ENCODE data around the gene TBCD.

The TBCD gene

DNA sequence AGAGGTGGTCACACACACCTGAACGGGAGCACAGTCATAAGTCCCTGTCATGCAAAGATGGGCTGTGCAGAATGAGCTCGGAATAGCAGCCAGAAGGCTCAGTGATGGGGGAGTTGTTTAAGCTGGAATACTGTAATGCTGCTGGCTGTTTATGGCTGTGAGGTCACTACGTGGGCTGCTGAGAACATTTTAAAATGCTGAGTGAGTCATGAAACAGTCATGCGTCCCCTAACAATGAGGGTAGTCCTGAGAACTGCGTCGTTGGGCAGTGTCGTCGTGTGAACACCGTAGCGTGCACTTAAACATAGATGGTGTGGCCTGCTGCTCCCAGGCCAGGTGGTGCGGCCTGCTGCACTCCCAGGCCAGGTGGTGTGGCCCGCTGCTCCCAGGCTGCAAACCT, 39.7 kb downstream of the TBCD start:
- DNase-seq (ENCODE audit: low read depth in 2 of 2) = no peak

DNA sequence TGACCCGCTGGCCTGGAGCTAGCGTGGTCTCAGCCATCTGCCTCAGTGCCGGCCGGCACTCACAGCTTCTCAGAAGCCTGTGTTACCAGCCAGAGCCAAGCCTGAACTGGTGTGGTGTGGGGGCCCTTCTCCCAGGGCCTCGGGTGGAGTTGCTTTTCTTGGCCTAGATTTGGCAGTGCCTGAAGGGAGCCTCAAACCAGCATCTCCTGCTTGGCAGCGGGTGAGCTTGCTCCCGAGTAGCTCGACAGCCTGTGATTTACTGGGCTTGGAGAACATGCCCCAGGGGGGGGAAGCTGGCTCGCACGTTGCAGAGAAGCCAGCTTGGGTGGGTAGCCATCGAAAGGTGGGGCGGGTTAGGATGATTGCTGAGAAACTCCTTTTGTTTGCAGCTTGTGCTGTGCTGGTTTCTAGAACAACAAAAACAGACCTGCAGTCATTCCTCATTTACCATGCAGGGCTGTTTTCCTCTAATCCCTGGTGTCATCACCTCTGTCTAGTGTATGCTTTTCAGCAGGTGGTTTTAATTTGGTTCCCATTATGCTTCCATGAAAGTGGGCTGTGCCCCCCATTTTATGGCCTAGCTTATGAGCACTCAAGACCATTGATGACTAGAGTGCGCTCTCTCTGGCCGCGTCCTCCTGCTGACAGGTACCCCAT, 42.2 kb downstream of the TBCD start:
- no peak for DNase-seq (ENCODE audit: low read depth in 2 of 2)

DNA sequence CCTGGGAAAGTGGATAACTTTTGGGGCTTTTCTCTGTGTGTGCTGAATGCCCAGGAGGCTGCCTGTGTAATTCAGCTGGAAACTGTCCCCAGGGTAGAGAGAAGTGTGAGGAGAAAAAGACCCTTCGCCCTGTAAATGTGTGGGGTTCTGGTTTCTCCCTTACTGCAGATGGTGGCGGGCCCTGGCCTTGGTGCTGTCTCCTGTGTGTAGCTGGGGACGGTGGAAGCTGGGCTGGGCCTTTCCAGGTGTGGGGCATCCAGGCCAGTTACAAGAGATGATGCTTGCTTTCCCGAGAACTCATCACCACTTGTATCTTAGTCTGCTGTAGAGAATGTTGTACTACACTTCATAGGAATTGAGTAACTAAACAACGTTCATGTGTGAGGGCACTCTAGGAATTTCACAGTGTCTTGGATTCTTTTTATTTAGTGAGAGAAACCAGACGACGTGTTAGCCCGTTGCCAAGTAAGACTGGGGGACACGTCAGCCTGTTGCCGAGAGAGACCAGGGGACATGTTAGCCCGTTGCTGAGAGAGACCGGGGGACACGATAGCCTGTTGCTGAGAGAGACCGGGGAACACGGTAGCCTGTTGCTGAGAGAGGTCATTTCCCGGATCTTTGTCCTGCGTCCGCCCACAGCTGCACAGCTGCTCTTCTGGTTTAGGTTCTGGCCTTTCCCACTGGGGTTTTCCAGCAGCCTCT, 43.1 kb downstream of the TBCD start:
- DNase-seq (ENCODE audit: low read depth in 2 of 2) = no peak

DNA sequence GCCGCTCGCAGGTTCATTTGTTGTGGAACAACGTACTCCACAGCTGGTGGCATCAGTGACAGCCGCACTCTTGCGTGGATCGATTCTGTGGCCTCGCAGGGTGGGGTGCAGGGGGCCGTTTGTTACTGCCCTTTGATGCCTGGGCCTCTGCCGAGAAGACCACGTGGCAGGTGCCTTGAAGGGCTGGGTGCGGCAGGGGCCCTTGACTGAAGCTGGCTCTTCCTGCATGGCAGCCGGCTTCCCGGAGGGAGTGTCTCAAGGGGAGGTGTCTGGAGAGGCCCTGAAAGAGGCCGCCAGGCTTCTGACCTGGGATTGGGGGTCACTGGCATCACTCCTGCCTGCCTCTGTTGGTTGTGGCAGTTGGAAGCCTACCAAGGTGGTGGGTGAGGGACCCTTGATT, 43.8 kb downstream of the TBCD start:
- DNase-seq (ENCODE audit: low read depth in 2 of 2) = no peak

DNA sequence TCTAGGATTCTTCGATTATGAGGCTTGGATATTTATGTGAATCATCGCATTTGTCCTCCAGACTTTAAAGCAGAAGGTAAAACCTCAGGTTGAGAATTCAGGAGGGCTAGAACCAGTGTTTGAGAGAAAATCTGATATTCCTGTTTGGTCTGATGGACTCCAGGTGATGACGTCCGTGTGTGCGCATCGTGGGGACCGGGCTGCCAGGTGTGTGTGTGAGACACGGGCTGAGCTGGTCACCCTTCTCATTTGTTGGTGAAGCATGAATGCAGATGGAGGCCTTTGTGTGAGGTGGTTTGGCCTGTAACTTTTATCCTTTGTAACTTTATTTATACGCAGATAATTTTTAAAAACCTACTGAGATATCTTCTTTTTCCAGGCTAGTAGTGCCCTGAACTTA, 45.2 kb downstream of the TBCD start:
- no peak for DNase-seq (ENCODE audit: low read depth in 2 of 2)

DNA sequence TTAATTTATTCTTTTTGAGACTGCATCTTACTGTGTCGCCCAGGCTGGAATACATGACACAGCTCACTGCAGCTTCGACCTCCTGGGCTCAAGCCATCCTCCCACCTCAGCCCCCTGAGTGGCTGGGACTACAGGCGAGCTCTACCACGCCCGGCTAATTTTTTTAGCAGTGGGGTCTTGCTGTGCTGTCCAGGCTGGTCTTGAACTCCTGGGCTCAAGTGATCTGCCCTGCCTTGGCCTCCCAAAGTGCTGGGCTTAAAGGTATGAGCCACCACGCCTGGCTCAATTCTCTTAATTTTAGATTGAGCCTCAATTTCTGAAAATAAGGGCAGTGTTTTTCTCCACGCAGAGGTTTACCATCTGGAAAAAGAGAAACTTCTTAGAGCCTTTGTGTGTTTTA, 46.9 kb downstream of the TBCD start:
- no peak for DNase-seq (ENCODE audit: low read depth in 2 of 2)

DNA sequence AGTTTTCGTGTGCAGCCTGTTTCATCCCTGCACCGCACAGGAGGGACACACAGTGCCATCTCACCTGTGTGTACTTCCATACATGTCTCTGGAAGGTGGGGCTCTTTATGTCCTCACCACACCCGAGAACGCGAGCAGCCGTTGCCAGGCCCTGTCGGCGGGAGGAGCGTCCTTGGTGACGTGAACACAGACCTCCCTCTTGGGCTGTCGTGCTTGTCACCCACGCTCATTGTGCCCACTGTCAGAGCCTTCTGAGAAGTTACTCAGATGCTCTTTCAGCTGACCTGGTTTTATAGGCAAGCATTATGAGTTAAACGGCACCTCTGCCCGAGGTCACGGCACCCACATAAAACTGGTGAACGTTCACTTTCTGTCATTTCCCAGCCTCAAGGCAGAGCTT, 47.7 kb downstream of the TBCD start:
- DNase-seq (ENCODE audit: low read depth in 2 of 2) = no peak

DNA sequence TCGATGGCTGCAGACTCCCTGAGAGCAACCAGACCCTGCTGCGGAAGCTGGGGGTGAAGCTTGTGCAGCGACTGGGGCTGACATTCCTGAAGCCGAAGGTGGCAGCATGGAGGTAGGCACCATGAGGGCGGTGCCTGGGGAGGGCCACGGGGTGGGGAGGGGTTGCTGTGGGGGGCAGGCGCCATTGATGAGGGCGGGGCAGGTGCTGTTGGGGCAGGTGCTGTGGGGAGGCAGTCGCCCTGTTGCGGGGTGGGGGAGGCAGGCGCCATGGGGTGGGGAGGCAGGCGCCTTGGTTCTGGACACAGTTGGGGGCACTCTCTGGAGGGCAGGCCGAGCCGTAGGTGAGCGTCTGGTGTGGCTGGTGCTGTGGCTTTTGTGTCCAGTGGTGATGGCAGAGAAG, 49.0 kb downstream of the TBCD start:
- DNase-seq (ENCODE audit: low read depth in 2 of 2) = no peak

DNA sequence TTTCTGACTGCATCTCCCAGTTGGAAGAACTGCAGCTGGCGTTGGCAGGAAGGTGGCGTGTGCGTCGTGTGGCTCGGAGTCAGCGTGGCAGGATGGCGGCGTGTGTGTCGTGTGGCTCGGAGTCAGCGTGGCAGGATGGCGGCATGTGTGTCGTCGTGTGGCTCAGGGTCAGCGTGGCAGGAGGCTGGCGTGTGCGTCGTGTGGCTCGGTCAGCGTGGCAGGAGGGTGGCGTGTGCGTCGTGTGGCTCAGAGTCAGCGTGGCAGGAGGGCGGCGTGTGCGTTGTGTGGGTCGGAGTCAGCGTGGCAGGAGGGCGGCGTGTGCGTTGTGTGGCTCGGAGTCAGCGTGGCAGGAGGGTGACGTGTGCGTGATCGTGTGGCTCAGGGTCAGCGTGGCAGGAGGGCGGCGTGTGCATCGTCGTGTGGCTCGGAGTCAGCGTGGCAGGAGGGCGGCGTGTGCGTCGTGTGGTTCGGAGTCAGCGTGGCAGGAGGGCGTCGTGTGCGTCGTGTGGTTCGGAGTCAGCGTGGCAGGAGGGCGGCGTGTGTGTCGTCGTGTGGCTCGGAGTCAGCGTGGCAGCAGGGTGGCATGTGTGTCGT, 49.6 kb downstream of the TBCD start:
- DNase-seq (ENCODE audit: low read depth in 2 of 2) = no peak

DNA sequence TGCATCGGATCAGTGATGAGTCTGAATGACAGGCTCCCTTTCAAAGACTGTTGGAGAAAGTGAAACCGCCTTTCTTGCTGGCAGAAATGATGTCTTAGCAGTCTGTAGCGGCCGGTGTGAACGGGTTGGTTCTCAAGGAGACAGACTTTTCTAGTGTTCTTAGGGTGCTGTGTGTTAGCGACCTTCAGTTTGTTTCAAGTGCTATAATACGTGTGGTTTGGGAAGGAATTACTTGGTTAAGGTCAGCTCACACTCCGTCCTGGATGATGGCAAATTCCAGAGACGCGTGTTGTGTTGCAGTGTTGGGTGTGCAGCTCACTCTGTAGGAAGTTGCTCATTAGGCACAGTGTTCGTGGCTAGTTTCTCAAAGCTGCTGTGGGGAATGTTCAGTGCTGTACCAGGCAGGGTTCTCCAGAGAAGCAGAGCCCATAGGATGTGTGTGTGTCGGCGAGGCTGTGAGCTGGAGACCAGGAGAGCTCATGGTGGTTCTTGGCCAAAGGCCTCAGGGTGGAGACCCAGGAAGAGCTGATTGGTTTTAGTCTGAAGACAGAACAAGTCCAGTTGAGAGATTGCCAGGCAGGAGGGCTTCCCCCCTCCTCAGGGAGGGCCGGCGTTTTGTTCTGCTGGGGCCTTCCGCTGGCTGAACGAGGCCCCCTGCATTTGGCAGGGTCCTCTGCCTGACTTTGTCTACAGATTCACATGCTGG, 50.4 kb downstream of the TBCD start:
- DNase-seq (ENCODE audit: low read depth in 2 of 2) = no peak

DNA sequence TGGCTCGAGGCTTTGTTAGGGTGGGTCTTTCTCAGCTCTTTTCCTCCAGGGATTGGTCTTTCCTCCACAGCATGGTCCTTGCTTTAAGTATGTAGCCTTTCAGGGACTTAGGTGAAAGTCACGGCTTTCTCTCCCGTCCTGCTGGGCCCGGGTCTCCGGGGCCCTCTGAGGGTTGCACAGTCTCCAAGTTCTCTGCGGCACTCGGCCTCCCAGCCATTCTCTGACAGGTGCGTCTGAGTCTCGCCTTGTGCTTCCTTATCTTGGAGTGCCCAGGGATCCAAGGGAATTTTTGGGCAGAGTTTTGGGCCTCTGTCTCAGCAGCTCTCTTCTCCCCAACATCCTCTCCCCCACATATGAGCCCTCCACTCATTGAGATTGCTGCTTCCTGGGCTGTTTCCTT, 51.3 kb downstream of the TBCD start:
- DNase-seq (ENCODE audit: low read depth in 2 of 2) = no peak

DNA sequence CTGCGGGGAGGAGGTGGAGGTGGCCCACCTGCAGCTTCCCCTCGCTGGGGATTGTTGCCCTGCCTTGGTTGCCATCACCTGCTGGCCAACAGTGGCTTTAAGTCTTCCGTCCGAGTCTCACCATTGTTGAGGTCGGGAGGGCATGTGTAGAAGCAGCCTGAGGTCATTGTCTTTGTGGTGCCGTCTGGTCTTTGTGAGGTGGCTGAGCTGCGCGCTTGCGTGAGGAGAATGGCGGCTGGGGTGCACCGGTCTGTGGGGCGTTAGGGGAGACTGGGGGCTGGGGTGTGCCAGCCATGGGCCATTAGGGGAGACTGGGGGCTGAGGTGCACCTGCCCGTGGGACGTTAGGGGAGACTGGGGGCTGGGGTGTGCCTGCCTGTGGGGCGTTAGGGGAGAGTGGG, 51.7 kb downstream of the TBCD start:
- no peak for DNase-seq (ENCODE audit: low read depth in 2 of 2)

DNA sequence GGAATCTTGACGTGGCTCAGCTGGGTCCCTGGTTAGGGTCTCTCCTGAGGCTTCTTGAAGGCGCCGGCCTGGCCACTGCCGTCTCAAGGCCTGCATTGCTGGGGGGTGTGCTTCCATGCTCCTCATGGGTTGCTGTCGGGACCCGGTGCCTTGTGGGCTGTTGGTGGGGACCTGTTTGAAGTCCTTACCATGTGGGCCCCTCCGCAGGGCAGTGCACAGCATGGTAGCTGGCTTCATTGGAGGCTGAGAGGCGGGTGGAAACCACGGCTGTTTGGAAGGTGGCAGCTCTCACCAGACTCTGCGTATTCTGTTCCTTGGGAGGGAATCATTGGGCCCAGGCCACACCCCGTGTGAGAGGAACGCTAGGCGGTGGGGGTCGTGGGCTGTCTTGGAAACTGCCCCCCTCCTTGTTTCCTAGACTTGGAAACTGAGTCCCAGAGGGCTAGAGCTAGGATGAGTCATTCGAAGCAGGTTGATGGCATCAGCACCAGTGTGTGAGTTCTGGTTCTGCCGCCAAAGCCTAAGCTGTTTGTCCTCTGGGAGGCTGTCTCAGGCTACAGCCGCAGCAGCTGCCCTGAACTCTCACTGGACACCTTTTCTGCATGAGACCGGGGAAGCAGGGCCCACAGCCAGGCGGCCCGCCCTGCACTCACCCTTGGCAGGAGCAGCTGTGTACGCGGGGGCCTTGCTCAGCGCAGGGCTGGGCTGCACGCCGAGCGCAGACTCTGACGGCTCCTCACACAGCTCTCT, 52.8 kb downstream of the TBCD start:
- no peak for DNase-seq (ENCODE audit: low read depth in 2 of 2)

DNA sequence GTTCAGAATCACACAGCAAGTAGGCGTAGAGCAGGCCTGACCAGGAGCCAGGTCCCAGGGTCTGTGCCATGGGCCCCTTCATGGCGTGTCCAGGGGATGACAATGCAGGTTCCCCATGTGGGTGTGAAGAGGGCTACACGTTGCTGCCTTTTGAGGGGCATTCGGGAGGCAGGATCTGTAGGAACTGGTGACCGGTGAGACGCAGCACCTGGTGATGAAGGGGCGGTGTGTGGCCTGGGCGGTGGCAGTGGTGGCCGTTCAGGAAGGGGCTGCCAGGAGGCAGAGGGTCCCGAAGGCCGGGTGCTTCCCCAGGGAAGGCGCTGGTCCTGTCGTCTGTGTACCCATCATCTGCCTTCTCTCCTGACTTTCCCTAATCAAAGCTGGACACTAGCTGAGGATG, 53.4 kb downstream of the TBCD start:
- DNase-seq (ENCODE audit: low read depth in 2 of 2) = no peak

DNA sequence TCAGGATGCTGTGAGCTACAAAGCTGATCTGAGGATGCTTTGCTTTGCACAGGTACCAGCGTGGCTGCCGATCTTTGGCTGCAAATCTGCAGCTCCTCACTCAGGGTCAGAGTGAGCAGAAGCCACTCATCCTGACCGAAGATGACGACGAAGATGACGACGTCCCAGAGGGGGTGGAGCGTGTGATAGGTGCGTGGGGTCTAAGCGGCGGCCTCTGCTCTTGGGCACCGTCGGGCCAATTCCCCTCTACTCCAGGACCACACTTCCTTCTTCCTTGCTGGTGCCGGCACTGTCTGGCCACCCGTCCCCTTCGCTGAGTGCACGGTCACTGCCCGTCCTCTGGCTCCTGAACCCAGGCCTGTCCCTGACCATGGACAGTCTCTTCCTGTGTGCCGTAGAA, 54.0 kb downstream of the TBCD start:
- no peak for DNase-seq (ENCODE audit: low read depth in 2 of 2)

DNA sequence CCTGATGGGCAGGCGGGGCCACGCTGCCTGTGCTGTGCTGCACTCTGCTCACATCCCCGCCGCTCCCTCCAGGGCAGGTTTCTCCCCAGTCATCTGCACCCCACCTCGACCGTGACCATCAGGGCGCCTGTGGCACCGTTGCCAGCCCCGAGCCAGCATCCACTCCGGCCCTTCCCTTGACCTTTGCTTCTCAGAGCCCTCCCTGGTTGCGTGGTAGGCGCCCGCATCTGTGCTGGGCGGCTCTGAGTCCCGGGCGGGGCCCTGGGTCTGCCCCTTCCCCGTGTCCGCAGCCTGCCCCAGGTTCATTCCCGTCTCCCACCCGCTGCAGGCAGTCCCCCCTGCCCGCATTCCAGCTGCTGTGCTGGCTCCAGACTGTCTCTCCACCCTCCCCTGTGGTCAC, 54.8 kb downstream of the TBCD start:
- no peak for DNase-seq (ENCODE audit: low read depth in 2 of 2)

DNA sequence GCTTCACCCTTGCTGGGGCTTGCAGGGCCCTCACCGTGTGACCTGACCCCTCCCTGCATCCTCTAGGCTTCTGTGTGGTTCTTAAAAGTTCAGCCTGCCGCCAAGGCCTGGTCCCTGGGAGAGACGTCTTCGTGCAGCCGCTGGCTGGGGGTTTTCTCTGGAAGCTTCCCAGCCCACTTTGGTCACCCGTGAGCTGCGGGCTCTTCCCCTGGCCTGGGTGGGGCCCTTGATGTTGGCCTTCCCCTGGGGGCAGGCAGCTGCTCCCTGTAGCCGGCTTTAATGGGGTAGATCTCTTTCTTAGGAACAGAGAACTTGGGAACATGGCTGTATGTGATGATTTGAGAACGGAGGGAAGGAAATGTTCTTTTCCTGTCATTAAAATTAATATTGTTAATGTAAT, 55.2 kb downstream of the TBCD start:
- no peak for DNase-seq (ENCODE audit: low read depth in 2 of 2)

DNA sequence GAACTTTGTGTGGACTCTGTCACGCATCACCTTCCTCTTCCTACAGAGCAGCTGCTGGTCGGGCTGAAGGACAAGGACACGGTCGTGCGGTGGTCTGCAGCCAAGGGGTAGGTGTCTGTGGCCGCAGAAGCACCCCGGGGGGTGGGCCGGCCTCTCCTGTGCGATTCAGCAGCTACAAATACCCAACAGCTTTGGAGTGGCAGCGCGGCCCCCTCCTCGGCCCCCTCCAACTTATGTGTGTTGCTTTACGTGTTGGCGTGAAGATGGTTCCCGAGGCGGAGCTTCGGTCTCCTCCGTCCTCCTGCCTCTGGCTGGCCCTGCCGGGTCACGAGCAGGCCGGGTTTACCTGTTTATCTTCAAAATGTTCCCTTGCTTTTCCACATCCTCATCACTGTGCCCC, 55.7 kb downstream of the TBCD start:
- DNase-seq (ENCODE audit: low read depth in 2 of 2) = no peak

DNA sequence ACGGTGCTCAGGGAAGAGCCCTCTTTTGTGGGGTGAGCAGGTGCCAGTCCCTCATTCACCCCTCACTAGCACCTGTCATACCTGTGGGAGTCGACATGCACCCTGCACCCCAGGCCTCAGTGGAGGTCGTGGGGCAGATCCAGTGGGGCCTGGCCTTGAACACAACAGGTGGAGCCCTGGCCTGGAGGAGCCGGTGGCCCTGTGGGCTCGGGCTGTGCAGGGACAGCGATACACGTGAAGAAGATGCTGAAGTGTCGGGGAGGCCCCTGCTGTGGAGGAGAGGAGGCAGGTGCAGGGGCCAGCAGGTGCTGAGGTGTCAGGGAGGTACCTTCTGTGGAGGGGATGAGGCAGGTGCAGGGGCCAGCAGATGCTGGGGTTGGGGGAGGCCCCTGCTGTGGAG, 56.1 kb downstream of the TBCD start:
- DNase-seq (ENCODE audit: low read depth in 2 of 2) = no peak

DNA sequence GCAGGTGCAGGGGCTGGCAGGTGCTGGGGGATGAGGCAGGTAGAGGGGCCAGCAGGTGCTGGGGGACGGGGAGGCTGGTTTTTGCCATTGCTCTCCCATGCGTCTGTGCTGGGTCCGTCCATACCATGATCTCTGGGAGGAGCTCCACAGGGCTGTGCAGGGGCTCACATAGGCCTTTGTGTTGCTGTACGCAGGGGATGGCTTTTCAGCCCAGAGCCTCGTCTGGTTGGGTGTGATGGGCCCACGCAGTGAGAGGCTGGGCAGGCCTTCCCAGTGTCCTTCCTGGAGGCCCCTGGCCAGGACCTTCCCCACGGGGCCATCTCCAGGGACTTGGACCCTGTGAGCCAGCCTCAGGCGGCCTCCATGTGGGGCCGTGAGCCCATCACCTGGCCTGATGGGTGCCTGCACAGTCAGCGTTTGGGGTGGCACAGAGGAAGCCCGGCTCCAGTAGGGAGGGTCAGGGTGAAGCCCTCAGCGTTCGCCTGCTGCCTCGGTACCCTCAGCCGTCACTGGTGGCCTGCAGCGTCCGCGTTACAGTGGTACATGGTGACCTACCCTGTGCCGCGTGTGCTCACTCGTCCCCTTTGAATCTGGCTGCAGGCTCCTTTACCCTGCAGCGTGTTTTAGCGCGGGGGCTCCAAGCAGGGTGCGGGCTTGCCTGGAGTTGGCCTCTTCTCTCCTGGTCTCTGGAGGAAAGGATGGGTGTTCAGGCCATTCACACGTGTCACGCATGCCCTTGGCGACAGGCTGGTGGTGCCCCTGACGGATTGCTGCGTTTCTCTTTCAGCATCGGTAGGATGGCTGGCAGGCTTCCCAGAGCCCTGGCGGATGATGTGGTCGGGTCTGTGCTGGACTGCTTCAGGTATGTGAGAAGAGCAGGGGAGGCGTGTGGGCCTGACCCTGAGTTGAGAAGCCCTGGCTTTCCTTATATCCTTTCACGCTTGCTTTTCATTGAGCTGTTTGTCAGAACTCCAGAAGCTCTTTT, 57.3 kb downstream of the TBCD start:
- no peak for DNase-seq (ENCODE audit: low read depth in 2 of 2)

Data from stimulated activated CD8-positive, alpha-beta memory T cell treated with anti-CD3 and anti-CD28 coated beads, Interleukin-15, amount 100 ng/mL, for 48 hours (primary cell).